SK-N-MC (cell line): ENCODE measurements around the gene KRT73.

Experiments
- EZH2 ChIP-seq: fragments of 200-600 bp; sonication (generic); IDR thresholded peaks from one replicate; pipeline ENCODE4 v1.6.1; 2017; ENCODE audit warnings: antibody characterized with exemption
- FOXP2 ChIP-seq: optimal IDR thresholded peaks from 2 replicates; pipeline ENCODE3; 2011; ENCODE audit warnings: mild to moderate bottlenecking, moderate library complexity; ENCODE audit not compliant: insufficient read depth; ENCODE audit errors: extremely low read length, control extremely low read depth
- POLR2AphosphoS5 ChIP-seq: IDR thresholded peaks from 2 replicates; pipeline ENCODE4 v1.6.1; 2012; ENCODE audit warnings: mild to moderate bottlenecking, low read depth, low read length, borderline replicate concordance

DNA sequence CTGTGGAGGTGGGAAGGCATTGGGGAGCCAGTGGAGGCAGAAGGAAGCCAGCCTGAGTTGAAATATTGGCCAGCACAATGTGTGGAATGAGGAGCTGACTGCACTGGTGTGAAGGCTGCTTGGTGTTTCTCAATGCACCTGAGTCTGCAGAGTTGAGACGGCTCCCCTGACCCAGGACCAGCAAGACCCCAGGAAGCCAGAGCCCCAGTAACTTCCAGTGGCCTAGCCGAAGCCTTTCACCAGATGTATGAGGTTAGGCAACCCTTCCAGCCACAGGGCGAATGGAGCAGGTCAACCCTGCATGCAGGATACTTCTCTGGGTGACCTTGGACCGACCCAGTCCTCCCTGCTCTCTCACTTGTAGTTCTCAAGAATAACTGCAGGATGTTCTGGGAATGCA, 12.9 kb upstream of the KRT73 start:
- TF ChIP-seq POLR2AphosphoS5 (no peak), EZH2 (no peak), FOXP2 (no peak)
